ENCODE data around the gene DCTPP1. TPM values are rescaled to one million over a fixed set of nuclear protein-coding genes. Genes with fewer than 3 reads are reported as not detected.

The DCTPP1 gene
- total and polyA plus RNA-seq, 9 of the 15 experiments (the other 6 are each of a cell fraction or from before 2014, with no cell fraction given) = 45.0 to 132 (median 80.6) TPM

- TF ChIP-seq ZNF707 (CRISPR knock-in tag; conservative IDR thresholded peaks at IDR 0.05) (no peak), ZKSCAN8 (CRISPR knock-in tag; IDR thresholded peaks at IDR 0.05) (no peak), CHAMP1 (IDR thresholded peaks at IDR 0.05) (no peak), TCF3 (CRISPR knock-in tag; IDR thresholded peaks at IDR 0.05) (0 out of 2 replicates have a peak, but pooled peaks have one; percentile 11), ZNF280B (CRISPR knock-in tag; IDR thresholded peaks at IDR 0.05) (no peak), PRMT5 (CRISPR knock-in tag; IDR thresholded peaks at IDR 0.05) (no peak), HMBOX1 (IDR thresholded peaks at IDR 0.05) (no peak), THRAP3 (IDR thresholded peaks at IDR 0.05; ENCODE audit: borderline replicate concordance) (no peak)
- TF ChIP-seq, protein P1, sequence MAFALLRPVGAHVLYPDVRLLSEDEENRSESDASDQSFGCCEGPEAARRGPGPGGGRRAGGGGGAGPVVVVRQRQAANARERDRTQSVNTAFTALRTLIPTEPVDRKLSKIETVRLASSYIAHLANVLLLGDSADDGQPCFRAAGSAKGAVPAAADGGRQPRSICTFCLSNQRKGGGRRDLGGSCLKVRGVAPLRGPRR (CRISPR knock-in tag; IDR thresholded peaks at IDR 0.05) = no peak
- TF ChIP-seq, protein P2, sequence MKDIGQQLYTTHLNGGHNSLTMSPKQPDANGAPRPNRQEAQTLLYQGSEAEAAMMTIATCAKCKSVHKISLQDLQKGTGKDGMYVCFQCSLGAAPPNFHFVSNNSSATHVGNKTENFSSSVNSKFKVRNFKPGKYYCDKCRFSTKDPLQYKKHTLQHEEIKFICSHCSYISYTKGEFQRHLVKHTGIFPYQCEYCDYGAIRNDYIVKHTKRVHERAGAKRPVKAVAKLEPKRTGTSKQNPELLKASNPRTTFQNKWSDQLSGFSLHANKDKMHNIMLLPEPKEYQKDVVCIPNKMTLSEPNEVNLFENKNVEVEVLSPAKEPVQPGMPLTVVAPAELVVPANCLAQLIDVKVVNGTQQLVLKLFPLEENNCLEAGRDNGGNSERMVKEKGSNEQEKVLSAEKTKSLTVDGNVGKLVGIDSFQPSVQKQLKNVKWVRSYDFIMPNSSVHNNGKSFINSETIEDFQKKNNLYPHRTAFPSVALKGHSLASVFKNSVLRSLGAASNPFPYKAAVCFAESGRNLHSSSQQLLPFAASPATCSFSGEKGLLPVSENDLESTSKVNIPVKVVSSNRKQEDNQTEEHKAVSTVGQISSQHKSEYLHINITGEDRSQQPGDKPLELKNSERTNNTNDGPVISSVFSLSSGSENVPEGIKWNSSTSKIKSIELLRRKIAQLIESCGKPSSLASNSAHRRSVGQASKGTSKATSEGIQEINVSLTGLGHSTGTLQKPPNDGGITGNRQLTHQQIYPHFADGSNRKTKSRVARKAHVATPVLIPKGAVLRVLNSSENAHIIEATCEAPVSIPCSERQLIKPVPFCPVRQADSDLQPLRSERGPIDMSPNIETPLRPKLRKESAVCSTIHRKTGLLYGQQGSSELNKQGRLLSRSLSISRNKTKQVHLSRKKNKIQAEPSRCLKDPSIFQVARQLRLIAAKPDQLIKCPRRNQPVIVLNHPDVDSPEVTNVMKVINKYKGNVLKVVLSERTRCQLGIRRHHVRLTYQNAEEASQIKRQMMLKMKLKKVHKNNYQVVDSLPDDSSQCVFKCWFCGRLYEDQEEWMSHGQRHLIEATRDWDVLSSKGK (CRISPR knock-in tag; IDR thresholded peaks at IDR 0.05) = no peak
- TF ChIP-seq, protein P3, sequence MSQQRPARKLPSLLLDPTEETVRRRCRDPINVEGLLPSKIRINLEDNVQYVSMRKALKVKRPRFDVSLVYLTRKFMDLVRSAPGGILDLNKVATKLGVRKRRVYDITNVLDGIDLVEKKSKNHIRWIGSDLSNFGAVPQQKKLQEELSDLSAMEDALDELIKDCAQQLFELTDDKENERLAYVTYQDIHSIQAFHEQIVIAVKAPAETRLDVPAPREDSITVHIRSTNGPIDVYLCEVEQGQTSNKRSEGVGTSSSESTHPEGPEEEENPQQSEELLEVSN (IDR thresholded peaks at IDR 0.05; ENCODE audit: borderline replicate concordance in 1 of 2, extremely low read depth in 1 of 2, insufficient read depth in 1 of 2, insufficient read length in 1 of 2, low read depth in 1 of 2, low read length in 1 of 2, poor library complexity in 1 of 2, severe bottlenecking in 1 of 2) = peak; percentile 87 to 88
- TF ChIP-seq, protein P4, sequence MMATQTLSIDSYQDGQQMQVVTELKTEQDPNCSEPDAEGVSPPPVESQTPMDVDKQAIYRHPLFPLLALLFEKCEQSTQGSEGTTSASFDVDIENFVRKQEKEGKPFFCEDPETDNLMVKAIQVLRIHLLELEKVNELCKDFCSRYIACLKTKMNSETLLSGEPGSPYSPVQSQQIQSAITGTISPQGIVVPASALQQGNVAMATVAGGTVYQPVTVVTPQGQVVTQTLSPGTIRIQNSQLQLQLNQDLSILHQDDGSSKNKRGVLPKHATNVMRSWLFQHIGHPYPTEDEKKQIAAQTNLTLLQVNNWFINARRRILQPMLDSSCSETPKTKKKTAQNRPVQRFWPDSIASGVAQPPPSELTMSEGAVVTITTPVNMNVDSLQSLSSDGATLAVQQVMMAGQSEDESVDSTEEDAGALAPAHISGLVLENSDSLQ (IDR thresholded peaks at IDR 0.05) = no peak
- TF ChIP-seq, protein P5, sequence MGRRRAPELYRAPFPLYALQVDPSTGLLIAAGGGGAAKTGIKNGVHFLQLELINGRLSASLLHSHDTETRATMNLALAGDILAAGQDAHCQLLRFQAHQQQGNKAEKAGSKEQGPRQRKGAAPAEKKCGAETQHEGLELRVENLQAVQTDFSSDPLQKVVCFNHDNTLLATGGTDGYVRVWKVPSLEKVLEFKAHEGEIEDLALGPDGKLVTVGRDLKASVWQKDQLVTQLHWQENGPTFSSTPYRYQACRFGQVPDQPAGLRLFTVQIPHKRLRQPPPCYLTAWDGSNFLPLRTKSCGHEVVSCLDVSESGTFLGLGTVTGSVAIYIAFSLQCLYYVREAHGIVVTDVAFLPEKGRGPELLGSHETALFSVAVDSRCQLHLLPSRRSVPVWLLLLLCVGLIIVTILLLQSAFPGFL (CRISPR knock-in tag; IDR thresholded peaks at IDR 0.05) = no peak
Observed at GRCh38 chr16:30407102-30407803, 22.6 kb downstream of the DCTPP1 start, which contains the start of gene ZNF771 (continued).

Measured in K562 (cell line).